Heart right ventricle (tissue), 16 donors: ENCODE data around the gene PAN3. TPM values are rescaled to one million over a fixed set of nuclear protein-coding genes. Genes with fewer than 3 reads are reported as not detected.

Experiments used
- ATAC-seq, 8 donors: fragments of 200-7000 bp; cut with Tn5 transposase; one replicate each; pipeline ENCODE4 v1.9.1; 2020; ENCODE audit warnings: mild to moderate bottlenecking in 8 of 8, moderate library complexity in 8 of 8, moderate number of reproducible peaks in 1 of 8
- DNase-seq, 2 donors: peaks; one replicate each; pipeline ENCODE4 v3.0.0-alpha.2; 2020
- H3K27ac ChIP-seq, 10 donors: fragments of 200-600 bp; sonication (generic) in 2 of 10; one replicate each; pipeline versions ENCODE4 v1.5.0 to v1.8.0; 2020 to 2022; ENCODE audit warnings: mild to moderate bottlenecking in 3 of 10
- H3K27me3 ChIP-seq, 7 donors: fragments of 200-600 bp; one replicate each; pipeline ENCODE4 v1.8.0; 2021 to 2022; ENCODE audit warnings: mild to moderate bottlenecking in 2 of 7
- H3K36me3 ChIP-seq, 9 donors: fragments of 200-600 bp; sonication (generic) in 1 of 9; one replicate each; pipeline versions ENCODE4 v1.5.0 to v1.8.0; 2020 to 2022; ENCODE audit warnings: mild to moderate bottlenecking in 2 of 9
- H3K4me1 ChIP-seq, 9 donors: fragments of 200-600 bp; sonication (generic) in 1 of 9; one replicate each; pipeline versions ENCODE4 v1.5.0 to v1.8.0; 2020 to 2022; ENCODE audit warnings: mild to moderate bottlenecking in 4 of 9
- H3K4me3 ChIP-seq, 10 donors: fragments of 200-600 bp; sonication (generic) in 2 of 10; one replicate each; pipeline versions ENCODE4 v1.5.0 to v1.8.0; 2020 to 2022; ENCODE audit warnings: mild to moderate bottlenecking in 7 of 10, moderate library complexity in 2 of 10
- H3K9me3 ChIP-seq, 11 donors: fragments of 200-600 bp in 10 of 11; sonication (generic) in 2 of 11; one replicate each; pipeline versions ENCODE4 v1.5.0 to v1.8.0; 2013 to 2022; ENCODE audit warnings: mild to moderate bottlenecking in 2 of 11, control low read depth in 1 of 11, moderate library complexity in 1 of 11
- WGBS, 2 donors: extraction: QIAGEN DNeasy Blood & Tissue Kit; methylation state at CpG; one replicate each; pipeline ENCODE4 v1.1.7; 2013; ENCODE audit warnings: inconsistent platforms in 1 of 2; 5-methylcytosine and 5-hydroxymethylcytosine counted together
- intact Hi-C, 10 donors: fragments of 100-400 bp; cut with DNase I; formaldehyde crosslinking; loops; one replicate each; pipeline versions ENCODE4 v1.11.1 to v1.14.2; 2022
- polyA plus RNA-seq, 2 donors: library from polyadenylated mRNA; stranded (reverse); fragments of 200-250 nt; gene quantifications; one replicate each; pipeline ENCODE4 v1.2.3, GENCODE V29; 2013
- total RNA-seq, 10 donors: library from RNA; stranded (reverse); fragmentation: NEBNext Ultra II Directional in 3 of 10; extraction: Animal tissue kit (Norgen Biotek cat#: 25700) in 3 of 10; gene quantifications; one replicate each; pipeline versions ENCODE4 v1.2.1 to v1.2.4, GENCODE V29; 2021 to 2023
- TF ChIP-seq, protein P1 (sequence below), 9 donors: fragments of 200-600 bp; sonication (generic) in 2 of 9; IDR thresholded peaks; one replicate each; pipeline versions ENCODE4 v1.5.0 to v1.8.0; 2021 to 2022; ENCODE audit warnings: antibody characterized with exemption in 9 of 9, mild to moderate bottlenecking in 5 of 9, moderate library complexity in 1 of 9
- donor health status: Arrhythmogenic right ventricular cardiomyopathy.
- donor health status: ischemic (EF 13 %, LVEDD 7.1; RV severe dilation, severe dysfunction).
- donor health status: healthy with polysubstance abuse.
- donor health status: DM: no; HTN: yes; CAD: no.
- donor health status: DM: no; HTN: no; CAD: no.
- donor health status: ischemic (EF 25% LVEDD 6.9; RV normal size, moderate dysfunction).
- donor health status: ischemic (EF 25% LVEDD 5.7; RV mildly dilated, moderate dysfunction).
- donor health status: healthy.
- donor health status: DM: yes; HTN: yes; CAD: no.
- donor health status: Ischemic cardiomyopathy.
- donor health status: ischemic (EF 35%, LVEDD 5.7; RV mildly dilated, moderate dysfunction).
- donor health status: nonischemic (EF 11% LVEDD 7.7; RV severe dilation, severe dysfunction).
- donor health status: DM: yes; HTN: yes; CAD: no.
- donor health status: PGD.
- donor health status: ischemic (EF 29% LVEDD 5.4; RV normal size, mild dysfunction).
- donor health status: nonischemic (EF 23%, LVEDD 6.1; RV moderate dilation, normal function).

Gene PAN3
- total and polyA plus RNA-seq, 12 donors, result 2.8 to 16.2 (median 10.8) TPM

DNA sequence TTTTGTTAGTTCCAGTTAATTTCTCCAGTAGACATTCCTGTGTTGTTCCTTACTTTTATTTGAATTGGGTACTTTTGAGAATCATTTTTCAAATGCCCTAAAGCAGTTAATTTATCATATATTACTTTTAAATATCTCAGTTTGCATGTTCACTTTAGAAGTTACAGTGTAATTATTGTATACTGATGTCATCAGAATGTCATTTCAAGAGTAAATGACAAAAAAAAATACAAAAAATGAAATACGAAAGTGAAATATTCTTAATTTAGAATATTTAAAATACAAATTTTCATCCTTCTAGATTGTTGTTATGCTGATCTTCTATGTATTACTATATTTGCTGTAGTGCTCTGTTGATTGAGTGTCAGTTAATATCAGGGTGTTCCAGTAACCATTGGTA lies 114.2 kb downstream of the PAN3 start:
- intact Hi-C loops, result no loop called here
- Histone ChIP-seq H3K36me3 (peaks cover 0 to 37% (median 0%) of the 10 kb centered on the region in 9 donors), H3K9me3 (peaks cover 0 to 7% (median 0%) of the 10 kb centered on the region in 11 donors), H3K4me3 (no peak overlapping the region), H3K27ac (no peak overlapping the region), H3K27me3 (no peaks in the 10 kb centered on the region), H3K4me1 (peaks cover 0 to 20% (median 4%) of the 10 kb centered on the region in 9 donors)
- no peak for DNase-seq
- WGBS, 2 donors, result 93 to 95% methylated on average over 1 of the region's 1 CpG
- TF ChIP-seq, protein P1, sequence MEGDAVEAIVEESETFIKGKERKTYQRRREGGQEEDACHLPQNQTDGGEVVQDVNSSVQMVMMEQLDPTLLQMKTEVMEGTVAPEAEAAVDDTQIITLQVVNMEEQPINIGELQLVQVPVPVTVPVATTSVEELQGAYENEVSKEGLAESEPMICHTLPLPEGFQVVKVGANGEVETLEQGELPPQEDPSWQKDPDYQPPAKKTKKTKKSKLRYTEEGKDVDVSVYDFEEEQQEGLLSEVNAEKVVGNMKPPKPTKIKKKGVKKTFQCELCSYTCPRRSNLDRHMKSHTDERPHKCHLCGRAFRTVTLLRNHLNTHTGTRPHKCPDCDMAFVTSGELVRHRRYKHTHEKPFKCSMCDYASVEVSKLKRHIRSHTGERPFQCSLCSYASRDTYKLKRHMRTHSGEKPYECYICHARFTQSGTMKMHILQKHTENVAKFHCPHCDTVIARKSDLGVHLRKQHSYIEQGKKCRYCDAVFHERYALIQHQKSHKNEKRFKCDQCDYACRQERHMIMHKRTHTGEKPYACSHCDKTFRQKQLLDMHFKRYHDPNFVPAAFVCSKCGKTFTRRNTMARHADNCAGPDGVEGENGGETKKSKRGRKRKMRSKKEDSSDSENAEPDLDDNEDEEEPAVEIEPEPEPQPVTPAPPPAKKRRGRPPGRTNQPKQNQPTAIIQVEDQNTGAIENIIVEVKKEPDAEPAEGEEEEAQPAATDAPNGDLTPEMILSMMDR (IDR thresholded peaks at IDR 0.05), result no peak
- no peak for ATAC-seq

DNA sequence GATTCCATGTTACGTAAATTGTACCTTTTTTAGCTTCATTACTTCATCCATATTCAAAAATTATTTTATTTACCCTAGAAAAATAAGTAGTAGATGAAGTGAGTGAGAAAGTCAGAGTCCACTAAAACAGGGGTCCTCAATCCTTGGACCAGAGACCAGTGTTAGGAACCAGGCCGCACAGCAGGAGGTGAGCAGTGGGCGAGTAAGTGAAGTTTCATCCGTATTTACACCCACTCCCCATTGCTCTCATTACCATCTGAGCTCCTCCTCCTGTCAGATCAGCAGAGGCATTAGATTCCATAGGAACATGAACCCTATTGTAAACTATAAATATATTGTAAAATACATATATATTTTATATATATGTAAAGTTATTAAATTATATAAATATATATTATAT lies 119.0 kb downstream of the PAN3 start:
- Histone ChIP-seq H3K27me3 (no peaks in the 10 kb centered on the region), H3K4me3 (no peak overlapping the region), H3K36me3 (peaks cover 0 to 69% (median 8%) of the 10 kb centered on the region in 9 donors), H3K9me3 (no peaks in the 10 kb centered on the region), H3K4me1 (peaks cover 0 to 6% (median 0%) of the 10 kb centered on the region in 9 donors), H3K27ac (no peak overlapping the region)
- ATAC-seq, result no peak
- TF ChIP-seq, protein P1 (IDR thresholded peaks at IDR 0.05), result no peak
- intact Hi-C loops, result no loop called here
- DNase-seq, result no peak
- WGBS, 2 donors, result 94 to 96% methylated on average over 4 of the region's 4 CpGs

DNA sequence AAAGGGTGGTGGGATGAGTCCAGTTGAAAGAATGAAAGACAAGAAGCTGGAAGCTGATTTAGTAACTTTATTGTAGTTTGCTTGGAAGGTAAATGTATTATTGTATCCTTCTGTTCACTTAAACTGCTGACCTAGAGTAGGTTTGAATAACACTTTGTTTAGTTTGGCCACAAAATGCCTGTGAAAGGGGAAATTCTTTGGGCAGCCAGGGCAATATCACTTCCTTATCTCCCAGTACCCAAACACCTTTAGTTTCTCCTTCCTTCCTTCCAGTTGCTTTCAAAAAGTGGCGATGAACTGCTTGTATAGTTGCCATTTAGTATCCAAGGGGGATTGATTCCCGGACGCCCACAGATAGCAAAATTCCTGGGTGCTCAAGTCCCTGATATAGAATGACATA lies 120.1 kb downstream of the PAN3 start:
- H3K4me3 ChIP-seq, result no peak overlapping the region
- ATAC-seq, result no peak
- peaks cover 0 to 6% (median 0%) of the 10 kb centered on the region in 9 donors for H3K4me1 ChIP-seq
- H3K36me3 ChIP-seq, result peaks cover 0 to 77% (median 16%) of the 10 kb centered on the region in 9 donors
- WGBS, 2 donors, result 72 to 81% methylated on average over 3 of the region's 3 CpGs
- no peak for DNase-seq
- TF ChIP-seq, protein P1 (IDR thresholded peaks at IDR 0.05), result no peak
- no peaks in the 10 kb centered on the region for H3K27me3 ChIP-seq
- no peak overlapping the region for H3K27ac ChIP-seq
- H3K9me3 ChIP-seq, result no peaks in the 10 kb centered on the region
- intact Hi-C loops, result no loop called here

DNA sequence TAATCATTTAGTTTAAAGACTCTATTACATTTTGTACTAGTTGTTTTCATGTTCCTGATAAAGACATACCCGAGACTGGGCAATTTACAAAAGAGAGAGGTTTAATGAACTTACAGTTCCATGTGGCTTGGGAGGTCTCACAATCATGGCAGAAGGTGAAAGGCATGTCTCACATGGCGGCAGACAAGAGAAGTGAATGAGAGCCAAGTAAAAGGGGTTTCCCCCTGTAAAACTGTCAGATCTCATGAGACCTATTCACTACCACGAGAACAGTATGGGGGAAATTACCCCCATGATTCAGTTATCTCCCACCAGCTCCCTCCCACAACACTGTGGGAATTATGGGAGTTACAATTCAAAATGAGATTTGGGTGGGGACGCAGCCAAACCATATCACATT lies 129.2 kb downstream of the PAN3 start:
- Histone ChIP-seq H3K4me3 (no peak overlapping the region), H3K27ac (no peak overlapping the region), H3K4me1 (no peaks in the 10 kb centered on the region), H3K9me3 (no peaks in the 10 kb centered on the region), H3K36me3 (peaks cover 0 to 92% (median 30%) of the 10 kb centered on the region in 9 donors), H3K27me3 (no peaks in the 10 kb centered on the region)
- intact Hi-C loops, result no loop called here
- DNase-seq (no peak), ATAC-seq (no peak)
- 88 to 90% methylated on average over 4 of the region's 4 CpGs for WGBS, 2 donors
- TF ChIP-seq, protein P1 (IDR thresholded peaks at IDR 0.05), result no peak
